ENCODE results near the gene CPO.

CPO gene

GRCh38 chr2:206978746-206979145, 39.4 kb downstream of the CPO start:
- DNase-seq = no peak

- DNase-seq = no peak
These were observed 40.0 kb downstream of the CPO start for GRCh38 chr2:206979365-206979764.

- DNase-seq = no peak
These were observed 40.6 kb downstream of the CPO start for GRCh38 chr2:206979922-206980321.

GRCh38 chr2:206980413-206980812, 41.1 kb downstream of the CPO start:
- no peak for DNase-seq

GRCh38 chr2:206981086-206981674, 41.9 kb downstream of the CPO start:
- DNase-seq = no peak

- DNase-seq = peak; percentile 25 to 69
These were observed 42.5 kb downstream of the CPO start for GRCh38 chr2:206981739-206982340.

- no peak for DNase-seq
These were observed 43.1 kb downstream of the CPO start for GRCh38 chr2:206982360-206982955.

GRCh38 chr2:206983161-206983859, 44.0 kb downstream of the CPO start:
- DNase-seq = no peak

GRCh38 chr2:206984206-206984605, 44.9 kb downstream of the CPO start:
- no peak for DNase-seq

GRCh38 chr2:206986943-206987342, 47.6 kb downstream of the CPO start:
- no peak for DNase-seq

GRCh38 chr2:206987810-206988209, 48.5 kb downstream of the CPO start:
- no peak for DNase-seq

GRCh38 chr2:206988884-206989283, 49.6 kb downstream of the CPO start:
- DNase-seq = no peak

GRCh38 chr2:206989311-206989710, 50.0 kb downstream of the CPO start:
- peak in 1 of 2 experiments; percentile 21 for DNase-seq

- DNase-seq = no peak
These were observed 51.0 kb downstream of the CPO start for GRCh38 chr2:206990360-206990759.

GRCh38 chr2:206991070-206991469, 51.8 kb downstream of the CPO start:
- no peak for DNase-seq

- DNase-seq = no peak
These were observed 54.1 kb downstream of the CPO start for GRCh38 chr2:206993396-206993911.

- DNase-seq = no peak
These were observed 54.6 kb downstream of the CPO start for GRCh38 chr2:206993964-206994363.

GRCh38 chr2:206996556-206997065, 57.3 kb downstream of the CPO start:
- no peak for DNase-seq

- no peak for DNase-seq
These were observed 69.0 kb downstream of the CPO start for GRCh38 chr2:207008105-207008990.

- DNase-seq = no peak
These were observed 73.1 kb downstream of the CPO start for GRCh38 chr2:207012461-207012860.

GRCh38 chr2:207014424-207014823, 75.1 kb downstream of the CPO start:
- no peak for DNase-seq

- DNase-seq = no peak
These were observed 76.6 kb downstream of the CPO start for GRCh38 chr2:207015901-207016300.
